ENCODE results near the gene REL. TPM values are rescaled to one million over a fixed set of nuclear protein-coding genes. Genes with fewer than 3 reads are reported as not detected.

REL gene
- total and polyA plus RNA-seq, 2 of the 4 experiments (the other 2 are of a cell fraction), result 1.3 to 4.3 TPM

DNA sequence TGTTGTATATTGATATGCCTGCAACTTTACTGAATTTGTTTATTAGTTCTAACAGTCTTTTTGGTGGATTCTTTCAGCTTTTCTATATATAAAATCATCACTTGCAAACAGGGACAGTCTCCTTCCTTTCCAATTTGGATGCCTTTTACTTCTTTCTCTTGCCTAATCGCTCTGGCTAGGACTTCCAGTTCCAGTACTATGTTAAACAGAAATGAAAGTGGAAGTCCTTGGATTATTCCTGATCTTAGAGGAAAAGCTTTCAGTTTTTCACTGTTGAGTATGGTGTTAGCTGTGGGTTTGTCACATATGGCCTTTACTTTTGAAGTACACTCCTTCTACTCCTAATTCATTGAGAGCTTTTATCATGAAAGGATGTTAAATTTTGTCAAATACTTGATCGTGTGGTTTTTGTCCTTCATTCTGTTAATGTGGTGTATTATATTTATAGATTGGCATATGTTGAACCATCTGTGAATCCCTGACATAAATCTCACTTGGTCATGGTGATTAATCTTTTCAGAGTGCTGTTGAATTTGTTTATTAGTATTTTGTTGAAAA lies 52.9 kb downstream of the REL start:
- DNase-seq (no peak), ATAC-seq (ENCODE audit: low read depth) (no peak; the same call in 1 of the 2 replicates)
- 0 out of 2 replicates have a peak, but pooled peaks cover 1% of the 10 kb centered on the region for H3K36me3 ChIP-seq (ENCODE audit: control insufficient read depth, insufficient read depth, low read length)
- no peak overlapping the region for H3K4me3 ChIP-seq (ENCODE audit: insufficient read depth, low read depth, low read length)
- BruUV-seq (replicated peaks), result no TSS peak
- H2BK15ac ChIP-seq (ENCODE audit: low read depth, low read length), result no peak overlapping the region
- H3K9me3 ChIP-seq (ENCODE audit: control insufficient read depth, insufficient read depth, low read length), result no peaks in the 10 kb centered on the region
- no peak overlapping the region for H3K9ac ChIP-seq (ENCODE audit: low read depth, low read length)
- no peak overlapping the region for H2AK9ac ChIP-seq (replicated peaks; ENCODE audit: low read depth, low read length, poor library complexity)
- ChIA-PET CTCF (interaction anchor here (0.6 kb wide), 2 partner anchors 150 to 931 kb away, joined by 3 read pairs; no protein-coding TSS in a partner anchor), POLR2A (ENCODE audit: unreplicated experiment) (no interaction called here)
- no peak for TF ChIP-seq CHD1 (IDR thresholded peaks at IDR 0.05; ENCODE audit: low read depth, low read length)
- TF ChIP-seq RAD21 (IDR thresholded peaks at IDR 0.05; ENCODE audit: low read length), result no peak
- no peak for TF ChIP-seq RFX5 (IDR thresholded peaks at IDR 0.05; ENCODE audit: low read depth, low read length)
- no peak for TF ChIP-seq MAZ (IDR thresholded peaks at IDR 0.05; ENCODE audit: borderline replicate concordance, low read depth, low read length)
- TF ChIP-seq MXI1 (IDR thresholded peaks at IDR 0.05; ENCODE audit: borderline replicate concordance, low read depth, low read length), result no peak
- TF ChIP-seq USF2 (IDR thresholded peaks at IDR 0.05; ENCODE audit: low read depth, low read length), result no peak
- no peak for TF ChIP-seq SMC3 (IDR thresholded peaks at IDR 0.05; ENCODE audit: low read depth, low read length)
- TF ChIP-seq, protein P1, sequence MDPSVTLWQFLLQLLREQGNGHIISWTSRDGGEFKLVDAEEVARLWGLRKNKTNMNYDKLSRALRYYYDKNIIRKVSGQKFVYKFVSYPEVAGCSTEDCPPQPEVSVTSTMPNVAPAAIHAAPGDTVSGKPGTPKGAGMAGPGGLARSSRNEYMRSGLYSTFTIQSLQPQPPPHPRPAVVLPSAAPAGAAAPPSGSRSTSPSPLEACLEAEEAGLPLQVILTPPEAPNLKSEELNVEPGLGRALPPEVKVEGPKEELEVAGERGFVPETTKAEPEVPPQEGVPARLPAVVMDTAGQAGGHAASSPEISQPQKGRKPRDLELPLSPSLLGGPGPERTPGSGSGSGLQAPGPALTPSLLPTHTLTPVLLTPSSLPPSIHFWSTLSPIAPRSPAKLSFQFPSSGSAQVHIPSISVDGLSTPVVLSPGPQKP (IDR thresholded peaks at IDR 0.05; ENCODE audit: borderline replicate concordance, low read depth, low read length), result no peak
- TF ChIP-seq NFE2L2 (IDR thresholded peaks at IDR 0.05; ENCODE audit: low read depth, low read length), result no peak
- no peak for TF ChIP-seq BHLHE40 (IDR thresholded peaks at IDR 0.05; ENCODE audit: low read depth, low read length)
- TF ChIP-seq CEBPB (IDR thresholded peaks at IDR 0.05; ENCODE audit: low read depth, low read length), result no peak
- no peak for TF ChIP-seq FOS (IDR thresholded peaks at IDR 0.05; ENCODE audit: low read depth, low read length)
- TF ChIP-seq, protein P2, sequence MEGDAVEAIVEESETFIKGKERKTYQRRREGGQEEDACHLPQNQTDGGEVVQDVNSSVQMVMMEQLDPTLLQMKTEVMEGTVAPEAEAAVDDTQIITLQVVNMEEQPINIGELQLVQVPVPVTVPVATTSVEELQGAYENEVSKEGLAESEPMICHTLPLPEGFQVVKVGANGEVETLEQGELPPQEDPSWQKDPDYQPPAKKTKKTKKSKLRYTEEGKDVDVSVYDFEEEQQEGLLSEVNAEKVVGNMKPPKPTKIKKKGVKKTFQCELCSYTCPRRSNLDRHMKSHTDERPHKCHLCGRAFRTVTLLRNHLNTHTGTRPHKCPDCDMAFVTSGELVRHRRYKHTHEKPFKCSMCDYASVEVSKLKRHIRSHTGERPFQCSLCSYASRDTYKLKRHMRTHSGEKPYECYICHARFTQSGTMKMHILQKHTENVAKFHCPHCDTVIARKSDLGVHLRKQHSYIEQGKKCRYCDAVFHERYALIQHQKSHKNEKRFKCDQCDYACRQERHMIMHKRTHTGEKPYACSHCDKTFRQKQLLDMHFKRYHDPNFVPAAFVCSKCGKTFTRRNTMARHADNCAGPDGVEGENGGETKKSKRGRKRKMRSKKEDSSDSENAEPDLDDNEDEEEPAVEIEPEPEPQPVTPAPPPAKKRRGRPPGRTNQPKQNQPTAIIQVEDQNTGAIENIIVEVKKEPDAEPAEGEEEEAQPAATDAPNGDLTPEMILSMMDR (conservative IDR thresholded peaks at IDR 0.05; ENCODE audit: low read depth, low read length), result no peak
- TF ChIP-seq MAFK (IDR thresholded peaks at IDR 0.05; ENCODE audit: low read depth, low read length), result no peak
- TF ChIP-seq POLR2A (IDR thresholded peaks at IDR 0.05; ENCODE audit: low read depth, low read length), result no peak
- TF ChIP-seq RCOR1 (IDR thresholded peaks at IDR 0.05; ENCODE audit: insufficient replicate concordance, low read length), result no peak
- no peak overlapping the region for H3K4ac ChIP-seq (ENCODE audit: low read depth, low read length)
- in situ Hi-C loops (cut with MboI; ENCODE audit: low sequenced_read_pairs), result no loop called here
- H3K27ac ChIP-seq (ENCODE audit: insufficient read depth, low read length), result no peak overlapping the region
- H2BK20ac ChIP-seq (ENCODE audit: low read depth, low read length), result no peak overlapping the region
- no peak overlapping the region for H3K23ac ChIP-seq (ENCODE audit: low read depth, low read length)
- H2AFZ ChIP-seq (replicated peaks; ENCODE audit: low read length, poor library complexity), result no peak overlapping the region
- intact Hi-C loops (cut with micrococcal nuclease), result no loop called here
- H2BK5ac ChIP-seq (ENCODE audit: low read depth, low read length, poor library complexity, severe bottlenecking), result no peak overlapping the region
- no peak overlapping the region for H2BK120ac ChIP-seq (ENCODE audit: low read depth, low read length)
- dilution Hi-C loops (cut with HindIII; ENCODE audit: low sequenced_read_pairs, unreplicated experiment), result no loop called here
- H4K8ac ChIP-seq (ENCODE audit: low read depth in 2 of 2, low read length in 2 of 2), result no peak overlapping the region
- H3K79me1 ChIP-seq (ENCODE audit: low read depth in 1 of 2, low read length in 2 of 2), result no peaks in the 10 kb centered on the region
- no CpG with 5 or more reads among the region's 2 CpGs for WGBS, 2 experiments (ENCODE audit: extremely low coverage in 2 of 2, insufficient read length in 1 of 2)
- no peaks in the 10 kb centered on the region for H4K20me1 ChIP-seq (ENCODE audit: insufficient read depth, low read length)
- H3K27me3 ChIP-seq (ENCODE audit: control insufficient read depth, insufficient read depth, low read length), result no peaks in the 10 kb centered on the region
- H3K4me2 ChIP-seq (ENCODE audit: low read depth, low read length), result no peak overlapping the region
- H4K5ac ChIP-seq (ENCODE audit: low read depth, low read length), result no peak overlapping the region
- H3K9me1 ChIP-seq (ENCODE audit: insufficient read depth, low read length), result no peaks in the 10 kb centered on the region
- H3K14ac ChIP-seq (replicated peaks; ENCODE audit: low read depth, low read length), result no peak overlapping the region
- no peak overlapping the region for H2AK5ac ChIP-seq (ENCODE audit: low read depth, low read length)
- H4K91ac ChIP-seq (ENCODE audit: insufficient read depth, low read depth, low read length), result no peak overlapping the region
- no peak overlapping the region for H3K56ac ChIP-seq (ENCODE audit: extremely low read depth, insufficient read depth, low read length)
- H3K4me1 ChIP-seq (ENCODE audit: control insufficient read depth, insufficient read depth, low read length), result no peaks in the 10 kb centered on the region
- H3K18ac ChIP-seq (ENCODE audit: low read depth, low read length), result no peak overlapping the region

All from IMR-90 (cell line).